ENCODE data around the gene CACNA2D3. TPM values are rescaled to one million over a fixed set of nuclear protein-coding genes. Genes with fewer than 3 reads are reported as not detected.

The CACNA2D3 gene
- total RNA-seq, 2 experiments from 2014 or later, result not detected

DNA sequence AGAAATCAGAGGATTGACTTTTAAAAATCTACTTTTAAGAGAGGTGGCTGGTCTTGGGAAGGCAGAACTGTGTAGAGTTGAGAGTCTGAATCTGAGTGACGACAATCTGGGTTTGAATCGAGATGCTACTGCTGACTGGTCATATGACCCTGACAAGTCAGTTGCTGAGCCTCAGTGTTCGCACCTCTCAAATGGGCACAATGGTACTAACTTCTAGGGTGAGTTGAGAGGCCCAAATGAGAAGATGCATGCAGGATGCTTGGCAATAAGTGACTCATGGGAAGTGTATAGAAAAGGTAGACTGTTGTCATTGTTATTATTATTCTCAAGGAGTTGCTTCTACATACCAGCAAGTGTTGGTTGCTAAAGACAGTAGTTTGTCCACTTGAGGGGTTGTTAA is 10.3 kb downstream of the CACNA2D3 start:
- H3K4me1 ChIP-seq (ENCODE audit: insufficient read depth, low read length, poor library complexity, severe bottlenecking), result no peaks in the 10 kb centered on the region
- CTCF ChIA-PET (ENCODE audit: unreplicated experiment), result no interaction called here
- TF ChIP-seq, protein P1, sequence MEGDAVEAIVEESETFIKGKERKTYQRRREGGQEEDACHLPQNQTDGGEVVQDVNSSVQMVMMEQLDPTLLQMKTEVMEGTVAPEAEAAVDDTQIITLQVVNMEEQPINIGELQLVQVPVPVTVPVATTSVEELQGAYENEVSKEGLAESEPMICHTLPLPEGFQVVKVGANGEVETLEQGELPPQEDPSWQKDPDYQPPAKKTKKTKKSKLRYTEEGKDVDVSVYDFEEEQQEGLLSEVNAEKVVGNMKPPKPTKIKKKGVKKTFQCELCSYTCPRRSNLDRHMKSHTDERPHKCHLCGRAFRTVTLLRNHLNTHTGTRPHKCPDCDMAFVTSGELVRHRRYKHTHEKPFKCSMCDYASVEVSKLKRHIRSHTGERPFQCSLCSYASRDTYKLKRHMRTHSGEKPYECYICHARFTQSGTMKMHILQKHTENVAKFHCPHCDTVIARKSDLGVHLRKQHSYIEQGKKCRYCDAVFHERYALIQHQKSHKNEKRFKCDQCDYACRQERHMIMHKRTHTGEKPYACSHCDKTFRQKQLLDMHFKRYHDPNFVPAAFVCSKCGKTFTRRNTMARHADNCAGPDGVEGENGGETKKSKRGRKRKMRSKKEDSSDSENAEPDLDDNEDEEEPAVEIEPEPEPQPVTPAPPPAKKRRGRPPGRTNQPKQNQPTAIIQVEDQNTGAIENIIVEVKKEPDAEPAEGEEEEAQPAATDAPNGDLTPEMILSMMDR (conservative IDR thresholded peaks at IDR 0.05; ENCODE audit: low read length), result no peak
- no peak for TF ChIP-seq EZH2phosphoT487 (IDR thresholded peaks at IDR 0.05; ENCODE audit: borderline replicate concordance, low read depth, low read length)
- H3K4me2 ChIP-seq (ENCODE audit: low read length), result no peak overlapping the region
- no peak overlapping the region for H3K4me3 ChIP-seq (ENCODE audit: low read depth, low read length, poor library complexity, severe bottlenecking)
- H3K9me2 ChIP-seq (ENCODE audit: insufficient read depth, low read length), result no peaks in the 10 kb centered on the region
- H3K9me3 ChIP-seq (ENCODE audit: low read length), result no peaks in the 10 kb centered on the region
- no peak overlapping the region for H3K27ac ChIP-seq (ENCODE audit: low read depth, low read length, poor library complexity, severe bottlenecking)
- H2AFZ ChIP-seq (ENCODE audit: low read length), result no peak overlapping the region
- intact Hi-C loops (cut with micrococcal nuclease; ENCODE audit: unreplicated experiment), result no loop called here
- no peaks in the 10 kb centered on the region; the same call in 1 of the 2 replicates for H4K20me1 ChIP-seq (ENCODE audit: insufficient read depth, low read length)
- no peak for DNase-seq (ENCODE audit: low spot score)
- no peaks in the 10 kb centered on the region for H3K79me2 ChIP-seq (ENCODE audit: insufficient read depth, low read depth, low read length)
- H3K36me3 ChIP-seq (ENCODE audit: insufficient read depth, low read length), result no peaks in the 10 kb centered on the region
- no TSS peak for BruUV-seq (replicated peaks)
- POLR2A ChIA-PET, result no interaction called here

DNA sequence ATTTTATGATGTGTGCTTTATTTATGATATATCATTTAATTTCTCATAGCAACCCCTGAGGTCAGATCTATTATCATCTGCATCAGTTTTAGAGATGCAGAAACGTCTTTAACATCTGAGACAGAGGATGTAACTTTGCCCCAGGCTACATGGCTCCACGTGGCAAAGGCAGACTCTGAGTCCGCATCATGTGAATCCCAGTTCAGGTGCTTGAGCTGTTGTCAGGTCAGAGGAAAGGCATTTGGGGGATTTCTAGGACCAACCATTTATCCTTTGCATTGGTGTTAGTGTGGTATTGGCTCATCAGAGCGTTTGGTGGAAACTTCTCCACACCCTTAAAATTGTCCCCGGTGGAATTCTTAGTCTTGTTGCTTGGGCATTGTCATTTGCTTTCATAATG is 10.8 kb downstream of the CACNA2D3 start:
- Histone ChIP-seq H3K9me3 (ENCODE audit: low read length) (no peaks in the 10 kb centered on the region), H3K27ac (ENCODE audit: low read depth, low read length, poor library complexity, severe bottlenecking) (no peak overlapping the region), H2AFZ (ENCODE audit: low read length) (no peak overlapping the region), H3K4me2 (ENCODE audit: low read length) (no peak overlapping the region), H4K20me1 (ENCODE audit: insufficient read depth, low read length) (no peaks in the 10 kb centered on the region; the same call in 1 of the 2 replicates), H3K9me2 (ENCODE audit: insufficient read depth, low read length) (no peaks in the 10 kb centered on the region), H3K4me1 (ENCODE audit: insufficient read depth, low read length, poor library complexity, severe bottlenecking) (no peaks in the 10 kb centered on the region), H3K4me3 (ENCODE audit: low read depth, low read length, poor library complexity, severe bottlenecking) (no peak overlapping the region), H3K79me2 (ENCODE audit: insufficient read depth, low read depth, low read length) (no peaks in the 10 kb centered on the region), H3K36me3 (ENCODE audit: insufficient read depth, low read length) (no peaks in the 10 kb centered on the region)
- intact Hi-C loops (cut with micrococcal nuclease; ENCODE audit: unreplicated experiment), result no loop called here
- no peak for DNase-seq (ENCODE audit: low spot score)
- no peak for TF ChIP-seq EZH2phosphoT487 (IDR thresholded peaks at IDR 0.05; ENCODE audit: borderline replicate concordance, low read depth, low read length)
- TF ChIP-seq, protein P1 (conservative IDR thresholded peaks at IDR 0.05; ENCODE audit: low read length), result no peak
- BruUV-seq (replicated peaks), result no TSS peak
- POLR2A ChIA-PET, result no interaction called here
- CTCF ChIA-PET (ENCODE audit: unreplicated experiment), result no interaction called here

DNA sequence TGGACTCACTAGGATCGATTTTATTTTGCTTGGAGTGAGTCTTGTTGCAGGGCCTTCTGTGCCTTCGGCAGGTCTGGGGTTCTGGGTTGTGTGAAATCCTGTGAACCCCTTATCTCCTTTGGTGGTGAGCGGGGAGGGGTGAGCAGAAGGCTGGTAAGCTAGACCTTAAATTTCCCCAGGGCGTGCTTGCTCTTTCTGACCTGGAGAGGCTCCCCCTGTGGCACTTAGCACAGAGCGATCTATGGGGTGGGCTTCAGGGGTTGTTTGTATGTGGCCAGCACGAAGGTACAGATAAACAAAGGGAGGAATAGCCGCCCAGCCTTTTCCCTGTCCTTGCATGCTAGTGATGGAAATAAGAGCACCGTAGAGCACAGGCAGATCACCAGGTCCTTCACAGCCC is 11.8 kb downstream of the CACNA2D3 start:
- POLR2A ChIA-PET, result interaction anchor here (0.5 kb wide), 1 partner anchor 41 kb away, joined by 4 read pairs; no protein-coding TSS in a partner anchor
- Histone ChIP-seq H3K4me1 (ENCODE audit: insufficient read depth, low read length, poor library complexity, severe bottlenecking) (no peaks in the 10 kb centered on the region), H3K36me3 (ENCODE audit: insufficient read depth, low read length) (no peaks in the 10 kb centered on the region), H3K4me3 (ENCODE audit: low read depth, low read length, poor library complexity, severe bottlenecking) (no peak overlapping the region), H3K79me2 (ENCODE audit: insufficient read depth, low read depth, low read length) (no peaks in the 10 kb centered on the region), H3K4me2 (ENCODE audit: low read length) (no peak overlapping the region), H3K9me2 (ENCODE audit: insufficient read depth, low read length) (no peaks in the 10 kb centered on the region), H4K20me1 (ENCODE audit: insufficient read depth, low read length) (no peaks in the 10 kb centered on the region; the same call in 1 of the 2 replicates), H3K27ac (ENCODE audit: low read depth, low read length, poor library complexity, severe bottlenecking) (no peak overlapping the region), H3K9me3 (ENCODE audit: low read length) (no peaks in the 10 kb centered on the region), H2AFZ (ENCODE audit: low read length) (no peak overlapping the region)
- CTCF ChIA-PET (ENCODE audit: unreplicated experiment), result no interaction called here
- no TSS peak for BruUV-seq (replicated peaks)
- no peak for DNase-seq (ENCODE audit: low spot score)
- TF ChIP-seq EZH2phosphoT487 (IDR thresholded peaks at IDR 0.05; ENCODE audit: borderline replicate concordance, low read depth, low read length), result no peak
- TF ChIP-seq, protein P1 (conservative IDR thresholded peaks at IDR 0.05; ENCODE audit: low read length), result no peak
- intact Hi-C loops (cut with micrococcal nuclease; ENCODE audit: unreplicated experiment), result no loop called here
